Heart right ventricle (tissue), 16 donors: Measurements from ENCODE around the gene LPA. TPM values are rescaled to one million over a fixed set of nuclear protein-coding genes. Genes with fewer than 3 reads are reported as not detected.

Source experiments
- ATAC-seq, 8 donors: fragments of 200-7000 bp; cut with Tn5 transposase; one replicate each; pipeline ENCODE4 v1.9.1; 2020; ENCODE audit warnings: mild to moderate bottlenecking in 8 of 8, moderate library complexity in 8 of 8, moderate number of reproducible peaks in 1 of 8
- DNase-seq, 2 donors: peaks; one replicate each; pipeline ENCODE4 v3.0.0-alpha.2; 2020
- H3K27ac ChIP-seq, 10 donors: fragments of 200-600 bp; sonication (generic) in 2 of 10; one replicate each; pipeline versions ENCODE4 v1.5.0 to v1.8.0; 2020 to 2022; ENCODE audit warnings: mild to moderate bottlenecking in 3 of 10
- H3K27me3 ChIP-seq, 7 donors: fragments of 200-600 bp; one replicate each; pipeline ENCODE4 v1.8.0; 2021 to 2022; ENCODE audit warnings: mild to moderate bottlenecking in 2 of 7
- H3K36me3 ChIP-seq, 9 donors: fragments of 200-600 bp; sonication (generic) in 1 of 9; one replicate each; pipeline versions ENCODE4 v1.5.0 to v1.8.0; 2020 to 2022; ENCODE audit warnings: mild to moderate bottlenecking in 2 of 9
- H3K4me1 ChIP-seq, 9 donors: fragments of 200-600 bp; sonication (generic) in 1 of 9; one replicate each; pipeline versions ENCODE4 v1.5.0 to v1.8.0; 2020 to 2022; ENCODE audit warnings: mild to moderate bottlenecking in 4 of 9
- H3K4me3 ChIP-seq, 10 donors: fragments of 200-600 bp; sonication (generic) in 2 of 10; one replicate each; pipeline versions ENCODE4 v1.5.0 to v1.8.0; 2020 to 2022; ENCODE audit warnings: mild to moderate bottlenecking in 7 of 10, moderate library complexity in 2 of 10
- H3K9me3 ChIP-seq, 11 donors: fragments of 200-600 bp in 10 of 11; sonication (generic) in 2 of 11; one replicate each; pipeline versions ENCODE4 v1.5.0 to v1.8.0; 2013 to 2022; ENCODE audit warnings: mild to moderate bottlenecking in 2 of 11, control low read depth in 1 of 11, moderate library complexity in 1 of 11
- CTCF ChIP-seq, 9 donors: fragments of 200-600 bp; sonication (generic) in 2 of 9; IDR thresholded peaks; one replicate each; pipeline versions ENCODE4 v1.5.0 to v1.8.0; 2021 to 2022; ENCODE audit warnings: antibody characterized with exemption in 9 of 9, mild to moderate bottlenecking in 5 of 9, moderate library complexity in 1 of 9
- WGBS, 2 donors: extraction: QIAGEN DNeasy Blood & Tissue Kit; methylation state at CpG; one replicate each; pipeline ENCODE4 v1.1.7; 2013; ENCODE audit warnings: inconsistent platforms in 1 of 2; 5-methylcytosine and 5-hydroxymethylcytosine counted together
- intact Hi-C, 10 donors: fragments of 100-400 bp; cut with DNase I; formaldehyde crosslinking; loops; one replicate each; pipeline versions ENCODE4 v1.11.1 to v1.14.2; 2022
- polyA plus RNA-seq, 2 donors: library from polyadenylated mRNA; stranded (reverse); fragments of 200-250 nt; gene quantifications; one replicate each; pipeline ENCODE4 v1.2.3, GENCODE V29; 2013
- total RNA-seq, 10 donors: library from RNA; stranded (reverse); fragmentation: NEBNext Ultra II Directional in 3 of 10; extraction: Animal tissue kit (Norgen Biotek cat#: 25700) in 3 of 10; gene quantifications; one replicate each; pipeline versions ENCODE4 v1.2.1 to v1.2.4, GENCODE V29; 2021 to 2023
- donor health status: Arrhythmogenic right ventricular cardiomyopathy.
- donor health status: ischemic (EF 13 %, LVEDD 7.1; RV severe dilation, severe dysfunction).
- donor health status: healthy with polysubstance abuse.
- donor health status: DM: no; HTN: yes; CAD: no.
- donor health status: DM: no; HTN: no; CAD: no.
- donor health status: ischemic (EF 25% LVEDD 6.9; RV normal size, moderate dysfunction).
- donor health status: ischemic (EF 25% LVEDD 5.7; RV mildly dilated, moderate dysfunction).
- donor health status: healthy.
- donor health status: DM: yes; HTN: yes; CAD: no.
- donor health status: Ischemic cardiomyopathy.
- donor health status: ischemic (EF 35%, LVEDD 5.7; RV mildly dilated, moderate dysfunction).
- donor health status: nonischemic (EF 11% LVEDD 7.7; RV severe dilation, severe dysfunction).
- donor health status: DM: yes; HTN: yes; CAD: no.
- donor health status: PGD.
- donor health status: ischemic (EF 29% LVEDD 5.4; RV normal size, mild dysfunction).
- donor health status: nonischemic (EF 23%, LVEDD 6.1; RV moderate dilation, normal function).

Gene LPA
- total and polyA plus RNA-seq, 12 donors, result not detected

- 65 to 73% methylated on average over 2 of the region's 2 CpGs for WGBS, 2 donors
- H3K36me3 ChIP-seq, result no peaks in the 10 kb centered on the region
- H3K4me1 ChIP-seq, result no peaks in the 10 kb centered on the region
- H3K9me3 ChIP-seq, result peaks cover 0 to 11% (median 0%) of the 10 kb centered on the region in 11 donors
- peaks cover 0 to 17% (median 3%) of the 10 kb centered on the region in 7 donors for H3K27me3 ChIP-seq
- no peak overlapping the region for H3K4me3 ChIP-seq
- intact Hi-C loops, result no loop called here
- DNase-seq (no peak), ATAC-seq (no peak)
- no peak for TF ChIP-seq CTCF (IDR thresholded peaks at IDR 0.05)
- H3K27ac ChIP-seq, result no peak overlapping the region
Observed at GRCh38 chr6:160508599-160508998, 155.5 kb downstream of the LPA start.

- 68 to 71% methylated on average over 4 of the region's 4 CpGs for WGBS, 2 donors
- Histone ChIP-seq H3K36me3 (no peaks in the 10 kb centered on the region), H3K4me1 (no peaks in the 10 kb centered on the region), H3K9me3 (peaks cover 0 to 21% (median 3%) of the 10 kb centered on the region in 11 donors), H3K27ac (no peak overlapping the region), H3K27me3 (peaks cover 0 to 10% (median 0%) of the 10 kb centered on the region in 7 donors), H3K4me3 (no peak overlapping the region)
- DNase-seq, result no peak
- no peak for ATAC-seq
- intact Hi-C loops, result no loop called here
- no peak for TF ChIP-seq CTCF (IDR thresholded peaks at IDR 0.05)
Observed at GRCh38 chr6:160507420-160507819, 156.7 kb downstream of the LPA start.

GRCh38 chr6:160505970-160506369 lies 158.1 kb downstream of the LPA start:
- 70 to 81% methylated on average over 1 of the region's 1 CpG for whole genome bisulfite sequencing, 2 donors

GRCh38 chr6:160500639-160501038 lies 163.4 kb downstream of the LPA start:
- no peaks in the 10 kb centered on the region for H3K36me3 ChIP-seq
- no peak overlapping the region for H3K4me3 ChIP-seq
- WGBS, 2 donors, result 77 to 87% methylated on average over 4 of the region's 4 CpGs
- no peaks in the 10 kb centered on the region for H3K4me1 ChIP-seq
- ATAC-seq (no peak), DNase-seq (no peak)
- intact Hi-C loops, result no loop called here
- TF ChIP-seq CTCF (IDR thresholded peaks at IDR 0.05), result no peak
- peaks cover 0 to 22% (median 3%) of the 10 kb centered on the region in 11 donors for H3K9me3 ChIP-seq
- no peak overlapping the region for H3K27ac ChIP-seq
- H3K27me3 ChIP-seq, result no peaks in the 10 kb centered on the region

More at GRCh38 chr6:160505970-160506369, 158.1 kb downstream of the LPA start:
- no peak for TF ChIP-seq CTCF (IDR thresholded peaks at IDR 0.05)
- DNase-seq (no peak), ATAC-seq (no peak)
- Histone ChIP-seq H3K9me3 (peaks cover 0 to 22% (median 3%) of the 10 kb centered on the region in 11 donors), H3K4me3 (no peak overlapping the region), H3K27ac (no peak overlapping the region), H3K4me1 (no peaks in the 10 kb centered on the region), H3K36me3 (no peaks in the 10 kb centered on the region), H3K27me3 (peaks cover 0 to 5% (median 0%) of the 10 kb centered on the region in 7 donors)
- intact Hi-C loops, result no loop called here
